GM11168 (cell line): Measurements from ENCODE around the gene OR51D1.

Experiments used
- in situ Hi-C: fragments of 300-500 bp; cut with MboI; formaldehyde crosslinking; loops from one replicate; pipeline ENCODE4 v1.12.0; 2022; ENCODE audit warnings: low sequenced_read_pairs; ENCODE audit not compliant: unreplicated experiment

The OR51D1 gene

DNA sequence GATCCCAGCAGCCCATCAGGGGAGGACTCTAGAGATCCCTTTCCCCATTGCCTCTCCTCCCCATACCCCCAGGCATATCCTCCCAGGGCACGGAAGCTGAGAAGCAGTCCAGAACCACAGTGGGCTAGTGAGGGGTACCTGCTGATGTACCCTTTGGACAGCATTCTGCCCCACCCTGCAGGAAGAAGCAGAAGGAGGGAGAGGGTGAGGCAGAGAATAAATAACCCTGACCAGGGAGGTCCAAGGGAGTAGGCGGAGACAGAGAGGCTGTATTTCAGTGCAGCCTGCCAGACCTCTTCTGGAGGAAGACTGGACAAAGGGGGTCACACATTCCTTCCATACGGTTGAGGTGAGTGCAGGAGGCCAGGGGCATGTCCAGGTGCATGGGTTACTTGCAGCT is 6.4 kb downstream of the OR51D1 start, which contains the start of gene OR51E1:
Gene OR51E1, plus strand, starts transcription at position 301 of the 400 bp plus-strand sequence. CDS start 8,545 bp downstream, outside the sequence.
- in situ Hi-C loops: loop anchor here (5.0 to 25.0 kb wide), 2 partner anchors 194 to 369 kb away; partner anchors contain the start of gene OR51S1

DNA sequence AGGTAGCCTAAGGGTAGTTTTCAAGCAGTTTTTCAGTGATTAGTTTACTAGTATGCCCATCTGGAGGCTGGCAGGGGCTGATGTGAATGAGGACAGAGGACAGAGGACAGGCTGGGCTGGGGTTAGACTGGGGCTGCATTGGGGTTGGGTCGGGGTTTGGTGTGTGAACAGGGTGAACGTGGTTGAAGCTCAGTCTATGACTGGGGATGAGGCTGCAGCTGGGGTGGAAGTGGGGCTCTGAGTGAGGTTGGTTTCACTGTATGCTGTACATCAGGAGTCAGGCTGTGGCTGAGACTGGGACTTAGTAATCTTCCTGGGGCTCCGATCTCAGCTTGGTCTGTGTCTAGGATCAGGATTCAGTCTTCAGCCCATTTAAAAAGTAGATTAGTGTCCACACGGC is 7.0 kb downstream of the OR51D1 start:
- in situ Hi-C loops: loop anchor here (5.0 to 25.0 kb wide), 2 partner anchors 193 to 368 kb away; partner anchors contain the start of gene OR51S1

GRCh38 chr11:4645974-4646373 is 8.7 kb downstream of the OR51D1 start:
- in situ Hi-C loops: loop anchor here (25.0 kb wide), 1 partner anchor 191 kb away; the partner anchor contains the start of gene OR51S1

DNA sequence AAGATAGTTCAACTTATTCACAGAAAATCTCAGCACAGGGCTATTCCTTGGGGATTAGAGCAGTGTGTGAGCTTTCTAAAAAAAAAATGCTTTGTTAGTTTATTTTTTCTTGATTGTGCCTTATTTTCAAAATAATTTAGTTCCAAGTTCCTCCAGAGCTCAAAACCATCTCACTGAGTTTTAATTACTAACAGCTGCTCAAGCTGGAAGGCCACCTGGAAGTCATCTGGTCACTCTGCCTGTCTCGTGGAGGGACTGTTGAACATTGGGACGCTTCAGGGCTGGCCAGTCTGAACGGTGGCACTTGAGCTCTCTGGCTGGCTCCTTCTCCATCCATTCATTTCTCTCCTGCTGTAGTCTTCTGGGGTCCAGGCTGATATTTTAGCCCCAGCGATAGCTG is 10.5 kb downstream of the OR51D1 start:
- in situ Hi-C loops: loop anchor here (25.0 kb wide), 1 partner anchor 190 kb away; the partner anchor contains the start of gene OR51S1

DNA sequence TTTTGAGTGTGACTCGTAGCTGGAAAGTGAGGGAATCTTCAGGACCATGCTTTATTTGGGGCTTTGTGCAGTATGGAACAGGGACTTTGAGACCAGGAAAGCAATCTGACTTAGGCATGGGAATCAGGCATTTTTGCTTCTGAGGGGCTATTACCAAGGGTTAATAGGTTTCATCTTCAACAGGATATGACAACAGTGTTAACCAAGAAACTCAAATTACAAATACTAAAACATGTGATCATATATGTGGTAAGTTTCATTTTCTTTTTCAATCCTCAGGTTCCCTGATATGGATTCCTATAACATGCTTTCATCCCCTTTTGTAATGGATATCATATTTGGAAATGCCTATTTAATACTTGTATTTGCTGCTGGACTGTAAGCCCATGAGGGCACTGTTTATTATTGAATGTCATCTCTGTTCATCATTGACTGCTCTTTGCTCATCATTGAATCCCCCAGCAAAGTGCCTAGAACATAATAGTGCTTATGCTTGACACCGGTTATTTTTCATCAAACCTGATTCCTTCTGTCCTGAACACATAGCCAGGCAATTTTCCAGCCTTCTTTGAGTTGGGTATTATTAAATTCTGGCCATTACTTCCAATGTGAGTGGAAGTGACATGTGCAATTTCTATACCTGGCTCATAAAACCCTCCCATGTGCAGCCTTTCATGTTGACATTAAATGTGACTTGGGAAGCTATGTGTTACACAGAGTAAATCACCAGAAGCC is 17.5 kb downstream of the OR51D1 start:
- in situ Hi-C loops: no loop called here

GRCh38 chr11:4658629-4659445 is 21.6 kb downstream of the OR51D1 start:
- in situ Hi-C loops: no loop called here

GRCh38 chr11:4662876-4663275 is 25.6 kb downstream of the OR51D1 start:
- in situ Hi-C loops: no loop called here

DNA sequence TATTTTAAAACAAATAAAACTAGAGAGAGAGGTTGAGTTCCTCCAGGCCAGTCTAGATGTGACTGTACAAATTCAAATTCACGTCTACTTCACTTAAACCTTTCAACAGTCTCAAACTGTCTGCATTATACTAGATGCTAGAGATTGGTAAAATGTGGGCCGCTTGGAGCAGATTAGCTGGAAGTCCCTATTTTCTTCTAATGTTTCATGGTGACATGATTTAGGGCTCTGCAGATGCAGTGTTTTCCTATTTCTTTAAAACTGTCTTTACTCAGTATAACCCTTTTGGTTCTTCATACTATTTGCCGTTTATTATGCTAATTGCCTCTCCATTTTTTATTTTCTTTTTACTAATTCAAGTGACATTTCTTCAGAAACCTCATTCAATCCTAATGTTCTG is 26.9 kb downstream of the OR51D1 start:
- in situ Hi-C loops: no loop called here

DNA sequence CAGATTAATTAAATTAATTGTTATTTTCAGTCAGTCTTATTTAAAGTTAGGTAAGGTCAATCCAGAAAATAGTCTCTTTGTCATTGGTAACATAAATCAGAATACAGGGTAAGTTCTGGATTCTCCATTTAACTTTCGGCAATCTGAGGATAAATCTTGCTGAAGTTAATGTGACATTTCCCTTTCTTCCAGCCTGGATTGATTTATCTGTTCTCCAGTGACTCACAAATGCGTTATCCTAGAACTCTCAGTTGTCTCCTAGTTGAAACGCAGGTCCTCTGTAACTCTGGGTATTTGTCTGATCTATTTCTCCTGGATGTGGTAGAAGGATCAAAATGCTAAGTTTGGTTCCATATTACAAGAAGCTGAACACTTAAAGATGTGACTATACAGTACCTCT is 27.5 kb downstream of the OR51D1 start:
- in situ Hi-C loops: no loop called here

DNA sequence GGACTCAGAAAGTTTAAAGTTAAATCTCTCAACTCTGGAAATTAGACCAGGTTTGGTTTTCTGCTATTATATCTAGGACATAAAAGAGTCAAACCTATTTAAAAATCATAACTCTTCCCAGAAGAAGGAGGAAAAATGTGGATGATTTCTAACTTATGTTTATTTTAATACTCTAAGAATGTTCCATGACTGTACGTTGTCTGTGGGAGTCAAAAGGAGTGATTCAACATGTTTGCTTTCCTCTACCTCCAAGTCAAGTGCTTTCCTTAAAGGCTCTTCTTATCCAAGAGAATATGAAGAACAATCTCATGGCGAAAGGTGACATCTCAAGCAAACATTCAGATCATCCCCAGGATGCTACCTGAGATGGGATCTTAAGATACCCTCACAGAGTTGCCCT is 28.1 kb downstream of the OR51D1 start:
- in situ Hi-C loops: no loop called here

GRCh38 chr11:4671741-4672140 is 34.5 kb downstream of the OR51D1 start:
- in situ Hi-C loops: no loop called here

- in situ Hi-C loops: no loop called here
Measured at GRCh38 chr11:4672470-4672869, 35.2 kb downstream of the OR51D1 start.

DNA sequence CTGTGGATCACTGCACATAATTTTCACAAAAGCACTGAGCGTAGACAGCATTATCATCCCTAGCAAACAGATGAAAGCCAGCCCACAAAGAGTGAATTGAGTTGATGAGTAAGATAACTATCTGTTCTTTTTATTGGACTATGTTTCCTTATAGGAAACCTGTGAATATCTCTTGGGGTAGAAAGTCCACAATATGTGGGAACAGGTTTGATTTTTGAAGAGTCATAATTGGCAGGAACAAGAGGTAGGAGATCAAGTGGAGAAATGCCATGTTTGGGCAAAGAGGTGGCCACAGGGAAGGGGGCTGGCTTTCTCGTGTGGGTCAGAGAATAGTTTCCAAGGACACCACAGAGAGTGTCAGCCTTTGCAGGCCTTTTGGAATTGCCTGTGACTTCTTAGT is 36.5 kb downstream of the OR51D1 start:
- in situ Hi-C loops: no loop called here

DNA sequence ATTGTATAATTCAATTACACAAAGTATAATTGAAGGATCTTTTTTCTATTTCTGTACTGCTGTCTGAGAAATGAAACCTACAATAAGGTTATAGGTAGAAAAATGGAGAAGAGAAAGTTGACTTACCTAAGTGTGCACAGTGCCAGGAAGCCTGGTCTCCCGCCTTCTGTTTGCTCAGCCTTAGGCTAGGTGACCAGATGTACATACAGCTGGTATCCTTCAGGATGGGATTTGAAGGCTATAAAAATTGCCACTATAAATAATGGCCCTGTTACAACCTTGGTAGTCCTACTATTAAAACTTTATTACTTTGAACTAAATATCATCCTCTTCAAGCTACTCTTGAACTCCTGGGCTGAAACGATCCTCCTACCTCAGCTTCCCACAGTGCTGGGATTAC is 40.7 kb downstream of the OR51D1 start:
- in situ Hi-C loops: no loop called here

DNA sequence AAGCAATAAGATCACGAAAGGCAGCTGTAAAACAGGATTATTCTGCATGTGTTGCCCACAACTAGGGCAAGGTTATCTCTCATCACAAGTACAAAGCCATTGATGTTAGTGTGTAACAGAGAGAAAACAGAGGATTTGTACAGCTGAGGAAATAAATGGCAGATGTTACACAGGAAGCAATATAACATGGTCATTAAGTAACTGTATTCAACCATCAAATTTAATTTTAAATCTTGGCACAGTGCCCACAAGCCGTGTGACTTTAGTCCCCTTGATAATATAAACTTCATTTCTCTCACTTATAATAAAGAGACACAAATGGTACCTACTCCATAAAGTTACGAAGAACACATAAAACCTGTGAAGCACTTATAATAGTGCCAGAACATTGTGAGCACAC is 43.1 kb downstream of the OR51D1 start:
- in situ Hi-C loops: no loop called here

DNA sequence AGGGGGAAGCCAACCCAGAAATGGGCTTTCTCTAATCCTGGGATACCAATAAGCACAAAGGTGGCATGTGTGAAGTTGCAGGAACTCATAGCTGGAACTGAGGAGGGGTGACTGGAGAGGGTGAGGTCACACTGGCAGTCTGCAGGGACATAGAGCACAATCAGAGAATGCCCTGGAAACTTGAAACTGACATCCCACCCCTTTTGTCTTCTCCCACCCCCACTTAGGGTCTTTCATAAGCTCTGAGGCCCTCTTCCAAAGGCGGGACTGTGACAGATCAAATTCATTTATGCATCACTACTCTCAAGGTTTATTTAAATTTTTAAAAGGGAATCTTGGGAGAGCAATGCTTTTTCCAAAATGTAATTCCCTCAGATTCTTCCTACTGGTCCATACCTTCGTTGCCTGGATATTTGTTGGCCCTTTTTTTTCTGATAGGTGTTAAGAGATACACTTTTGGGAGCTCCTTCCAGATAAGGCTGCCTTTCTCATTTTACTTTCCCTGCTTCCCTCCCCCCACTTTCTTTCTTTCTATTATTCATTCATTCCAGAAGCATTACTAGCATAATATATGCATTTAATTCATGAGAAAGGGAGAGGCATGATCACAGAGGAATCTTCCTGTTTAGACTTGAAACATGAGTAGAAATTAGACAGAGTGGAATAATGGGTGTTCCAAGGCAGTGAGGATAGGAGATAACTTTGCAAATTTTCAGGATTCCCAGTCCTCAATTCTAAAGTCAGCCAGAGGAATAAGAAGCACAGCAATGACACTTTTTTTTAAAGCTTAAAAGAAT is 45.5 kb downstream of the OR51D1 start:
- in situ Hi-C loops: no loop called here

DNA sequence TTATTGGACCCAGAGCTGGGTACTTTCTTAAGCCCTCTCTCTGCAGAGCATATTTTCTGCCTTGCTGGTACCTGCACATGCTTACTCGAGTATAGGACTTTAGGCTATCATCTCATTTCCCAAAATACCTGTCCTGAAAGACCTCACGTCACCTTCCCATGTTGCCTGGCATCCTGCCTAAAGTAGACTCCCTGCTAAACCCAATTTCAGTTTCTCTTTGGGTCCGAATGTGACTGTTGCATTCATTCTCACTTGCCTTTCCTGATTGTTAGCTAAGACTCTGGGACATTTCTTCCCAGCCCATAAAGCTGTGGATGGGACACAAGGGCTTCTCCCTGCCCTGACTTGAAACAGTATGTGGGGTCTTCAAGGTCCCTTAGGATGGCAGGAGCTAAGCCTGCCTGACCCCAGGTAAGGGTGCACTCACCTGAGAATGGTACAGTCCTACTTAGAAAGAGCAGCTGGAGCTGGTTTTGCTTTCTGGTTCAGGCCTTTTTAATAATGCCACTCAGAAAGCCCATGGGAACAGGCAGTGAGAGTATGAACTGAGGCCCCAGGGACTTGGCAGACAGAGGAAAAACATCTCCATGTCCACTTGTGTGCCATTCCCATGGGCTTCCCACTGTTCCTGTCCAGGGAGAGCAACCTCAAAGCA is 47.5 kb downstream of the OR51D1 start:
- in situ Hi-C loops: no loop called here
